Thyroid gland (tissue), 4 donors: ENCODE measurements around the gene IL22. TPM values are rescaled to one million over a fixed set of nuclear protein-coding genes. Genes with fewer than 3 reads are reported as not detected.

Experiments
- DNase-seq, 2 donors: peaks; one replicate each; pipeline ENCODE4 v3.0.0-alpha.2; 2019
- H3K27ac ChIP-seq, 3 donors: fragments of 200-600 bp; sonication (generic); 1 replicate in 2 of 3; 2 replicates in 1 of 3; pipeline ENCODE4 v1.5.1; 2016 to 2019; ENCODE audit warnings: mild to moderate bottlenecking in 1 of 3, moderate library complexity in 1 of 3
- H3K27me3 ChIP-seq: fragments of 200-600 bp; sonication (generic); one replicate; pipeline ENCODE4 v1.5.1; 2019
- H3K36me3 ChIP-seq, 2 donors: fragments of 200-600 bp; sonication (generic); one replicate each; pipeline ENCODE4 v1.5.1; 2016 to 2019
- H3K4me1 ChIP-seq, 2 donors: fragments of 200-600 bp; sonication (generic); one replicate each; pipeline ENCODE4 v1.5.1; 2017 to 2019
- H3K4me3 ChIP-seq, 3 donors: fragments of 200-600 bp; sonication (generic); replicated peaks in 1 of 3; 1 replicate in 2 of 3; 2 replicates in 1 of 3; pipeline ENCODE4 v1.5.1; 2016; ENCODE audit warnings: mild to moderate bottlenecking in 1 of 3
- H3K9me3 ChIP-seq: fragments of 200-600 bp; sonication (generic); one replicate; pipeline ENCODE4 v1.5.1; 2017
- CTCF ChIP-seq, 6 experiments: fragments of 200-600 bp in 3 of 6; fragments of 450-650 bp in 3 of 6; sonication (generic) in 3 of 6; IDR thresholded peaks; one replicate each; pipeline ENCODE4 v1.5.1; 2016 to 2019; ENCODE audit warnings: antibody characterized with exemption in 6 of 6, mild to moderate bottlenecking in 2 of 6, inconsistent platforms in 1 of 6, moderate library complexity in 1 of 6
- POLR2A ChIP-seq, 2 donors: fragments of 450-650 bp; IDR thresholded peaks; one replicate each; pipeline ENCODE4 v1.6.1; 2017; ENCODE audit warnings: antibody characterized with exemption in 2 of 2, mild to moderate bottlenecking in 2 of 2, moderate library complexity in 1 of 2
- WGBS, 2 donors: methylation state at CpG; one replicate each; pipeline ENCODE4 v1.1.5; 2017; 5-methylcytosine and 5-hydroxymethylcytosine counted together
- intact Hi-C: fragments of 100-400 bp; cut with DNase I; formaldehyde crosslinking; loops from one replicate; pipeline ENCODE4 v1.15.1; 2023
- total RNA-seq, 4 donors: library from RNA; depleted of rRNA; stranded (reverse); fragments of >200 nt; gene quantifications; one replicate each; pipeline ENCODE4 v1.2.3, GENCODE V29; 2016

IL22 gene
- total RNA-seq, 4 donors from 2014 or later = not detected

DNA sequence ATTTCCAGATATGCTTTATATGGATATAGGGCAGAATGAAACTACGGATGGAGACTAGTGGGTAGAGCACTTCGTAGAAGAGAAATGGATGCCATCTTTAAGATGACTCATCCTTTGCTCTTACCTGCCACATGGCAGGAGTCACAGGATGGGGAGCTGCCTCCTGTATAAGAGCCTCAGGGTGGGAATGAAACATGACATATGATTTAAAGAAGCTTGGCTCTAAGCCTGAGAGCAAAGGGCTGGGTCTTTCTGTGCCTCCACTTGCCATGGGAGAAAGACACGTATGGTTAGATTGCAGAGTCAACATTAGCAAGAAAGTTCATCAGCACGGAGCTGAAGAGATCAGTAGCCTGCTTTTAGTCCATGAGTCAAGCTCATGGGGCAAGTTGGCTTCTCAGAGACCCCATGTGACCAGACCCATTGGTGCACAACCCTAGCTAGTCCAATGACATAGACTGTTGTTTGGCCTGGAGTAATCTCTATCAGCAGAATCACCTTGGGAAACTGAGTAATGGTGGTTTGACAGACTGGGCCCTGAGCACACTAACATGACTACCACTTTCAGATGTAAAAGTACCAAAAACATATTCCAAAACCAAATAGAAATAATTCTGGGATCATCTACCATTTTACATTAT is 38.1 kb upstream of the IL22 start:
- no peaks in the 10 kb centered on the region for H3K27me3 ChIP-seq
- H3K36me3 ChIP-seq = no peaks in the 10 kb centered on the region
- H3K27ac ChIP-seq = no peak overlapping the region
- no peaks in the 10 kb centered on the region for H3K9me3 ChIP-seq
- no peak for DNase-seq
- no peaks in the 10 kb centered on the region for H3K4me1 ChIP-seq
- TF ChIP-seq POLR2A (IDR thresholded peaks at IDR 0.05) = no peak
- TF ChIP-seq CTCF (IDR thresholded peaks at IDR 0.05) = no peak
- 94 to 96% methylated on average over 4 of the region's 4 CpGs for WGBS, 2 donors
- intact Hi-C loops = no loop called here
- no peak overlapping the region for H3K4me3 ChIP-seq

GRCh38 chr12:68290126-68290525 is 36.7 kb upstream of the IL22 start:
- Histone ChIP-seq H3K36me3 (no peaks in the 10 kb centered on the region), H3K4me1 (no peaks in the 10 kb centered on the region), H3K9me3 (no peaks in the 10 kb centered on the region), H3K27me3 (no peaks in the 10 kb centered on the region), H3K4me3 (no peak overlapping the region), H3K27ac (no peak overlapping the region)
- TF ChIP-seq POLR2A (IDR thresholded peaks at IDR 0.05) (no peak), CTCF (IDR thresholded peaks at IDR 0.05) (no peak)
- DNase-seq = no peak
- 84 to 87% methylated on average over 6 of the region's 6 CpGs for WGBS, 2 donors
- intact Hi-C loops = no loop called here

DNA sequence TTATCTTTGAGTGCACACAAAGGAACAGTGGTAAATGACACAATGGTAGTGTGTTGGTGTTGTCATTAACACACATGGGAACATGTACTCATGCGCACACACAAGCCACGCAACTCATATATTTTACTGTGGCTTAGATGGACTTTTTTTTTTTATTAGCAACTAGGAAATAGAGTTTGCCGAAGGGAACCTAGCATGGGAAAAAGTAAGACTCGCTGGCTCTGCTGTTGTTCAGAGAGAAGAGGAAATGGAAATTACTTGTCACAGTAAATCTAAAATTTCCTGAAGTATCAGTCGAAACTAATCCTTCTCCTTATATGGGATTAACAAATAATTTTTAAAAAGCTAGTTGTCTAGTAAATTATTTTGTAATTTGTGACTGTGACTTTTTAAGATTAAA is 33.7 kb upstream of the IL22 start:
- no peak overlapping the region for H3K4me3 ChIP-seq
- H3K27ac ChIP-seq = no peak overlapping the region
- 69 to 77% methylated on average over 5 of the region's 5 CpGs for WGBS, 2 donors
- intact Hi-C loops = no loop called here
- TF ChIP-seq POLR2A (IDR thresholded peaks at IDR 0.05) (no peak), CTCF (IDR thresholded peaks at IDR 0.05) (no peak)
- no peaks in the 10 kb centered on the region for H3K9me3 ChIP-seq
- DNase-seq = no peak
- no peaks in the 10 kb centered on the region for H3K27me3 ChIP-seq
- H3K4me1 ChIP-seq = no peaks in the 10 kb centered on the region
- H3K36me3 ChIP-seq = no peaks in the 10 kb centered on the region

- no peak for TF ChIP-seq CTCF (IDR thresholded peaks at IDR 0.05)
- TF ChIP-seq POLR2A (IDR thresholded peaks at IDR 0.05) = no peak
- no peak overlapping the region for H3K27ac ChIP-seq
- 85 to 88% methylated on average over 4 of the region's 4 CpGs for WGBS, 2 donors
Observed at GRCh38 chr12:68286396-68286795, 33.0 kb upstream of the IL22 start.

DNA sequence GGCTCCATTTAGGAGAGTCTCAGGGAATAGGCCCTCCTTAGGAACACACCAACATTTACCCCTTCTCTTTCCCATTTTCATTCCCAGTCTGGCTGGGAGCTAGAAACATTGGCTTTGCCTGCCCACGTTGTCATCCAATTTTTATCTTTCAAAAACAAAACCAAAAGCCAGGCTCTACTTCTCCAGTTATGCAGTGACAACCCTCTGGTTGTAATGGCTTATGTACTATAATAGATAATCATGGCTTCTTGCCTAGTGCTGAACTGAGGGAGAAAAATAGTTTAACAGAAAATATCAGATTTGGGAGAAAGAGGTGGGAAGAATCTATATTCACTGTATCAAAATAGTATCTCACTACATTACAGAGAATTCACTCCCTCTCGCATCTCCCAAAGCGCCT is 32.1 kb upstream of the IL22 start:
- Histone ChIP-seq H3K9me3 (no peaks in the 10 kb centered on the region), H3K27ac (no peak overlapping the region), H3K4me3 (no peak overlapping the region), H3K27me3 (no peaks in the 10 kb centered on the region), H3K36me3 (no peaks in the 10 kb centered on the region), H3K4me1 (peaks cover 0 to 3% of the 10 kb centered on the region in 2 donors)
- 84 to 88% methylated on average over 3 of the region's 3 CpGs for WGBS, 2 donors
- intact Hi-C loops = no loop called here
- no peak for DNase-seq
- no peak for TF ChIP-seq CTCF (IDR thresholded peaks at IDR 0.05)
- no peak for TF ChIP-seq POLR2A (IDR thresholded peaks at IDR 0.05)

More at GRCh38 chr12:68286396-68286795, 33.0 kb upstream of the IL22 start:
- H3K4me3 ChIP-seq = no peak overlapping the region
- DNase-seq = no peak
- no peaks in the 10 kb centered on the region for H3K36me3 ChIP-seq
- intact Hi-C loops = no loop called here
- no peaks in the 10 kb centered on the region for H3K9me3 ChIP-seq
- H3K27me3 ChIP-seq = no peaks in the 10 kb centered on the region
- peaks cover 0 to 3% of the 10 kb centered on the region in 2 donors for H3K4me1 ChIP-seq
